GM12878 (cell line): ENCODE results near the gene CDPF1.

Experiments
- CREM ChIP-seq: IDR thresholded peaks from 2 replicates; pipeline ENCODE4 v1.6.1; 2014; ENCODE audit warnings: antibody characterized with exemption, low read depth
- EGR1 ChIP-seq, 2 experiments: IDR thresholded peaks; 1 replicate in 1 of 2; 2 replicates in 1 of 2; pipeline ENCODE4 v1.6.1; 2011 to 2012; ENCODE audit warnings: low read depth in 2 of 2, low read length in 2 of 2, borderline replicate concordance in 1 of 2, mild to moderate bottlenecking in 1 of 2, moderate library complexity in 1 of 2
- FOS ChIP-seq: IDR thresholded peaks from 3 replicates; pipeline ENCODE4 v1.6.1; 2011; ENCODE audit warnings: borderline replicate concordance; ENCODE audit not compliant: insufficient read length; ENCODE audit errors: extremely low read depth
- POLR2A ChIP-seq: IDR thresholded peaks from 2 replicates; pipeline ENCODE4 v1.6.1; 2011; ENCODE audit warnings: low read depth, mild to moderate bottlenecking, low read length
- TAF1 ChIP-seq: IDR thresholded peaks from 2 replicates; pipeline ENCODE4 v1.6.1; 2011; ENCODE audit warnings: mild to moderate bottlenecking, low read depth, low read length, borderline replicate concordance
- TCF7 ChIP-seq: IDR thresholded peaks from 2 replicates; pipeline ENCODE4 v1.6.1; 2014; ENCODE audit warnings: antibody characterized with exemption, borderline replicate concordance
- TF ChIP-seq, protein P1 (sequence below), 3 experiments: IDR thresholded peaks in 2 of 3; conservative IDR thresholded peaks in 1 of 3; 2 replicates each; pipeline ENCODE4 v1.5.1; 2011; ENCODE audit warnings: low read depth in 3 of 3, low read length in 3 of 3, mild to moderate bottlenecking in 3 of 3, control low read depth in 2 of 3, moderate library complexity in 2 of 3, inconsistent platforms in 1 of 3, mixed read lengths in 1 of 3; ENCODE audit not compliant: control insufficient read depth in 2 of 3, insufficient read depth in 1 of 3; ENCODE audit errors: extremely low read depth in 1 of 3
- TF ChIP-seq, protein P2 (sequence below): IDR thresholded peaks from 2 replicates; pipeline ENCODE4 v1.6.1; 2012; ENCODE audit warnings: low read length, inconsistent platforms

DNA sequence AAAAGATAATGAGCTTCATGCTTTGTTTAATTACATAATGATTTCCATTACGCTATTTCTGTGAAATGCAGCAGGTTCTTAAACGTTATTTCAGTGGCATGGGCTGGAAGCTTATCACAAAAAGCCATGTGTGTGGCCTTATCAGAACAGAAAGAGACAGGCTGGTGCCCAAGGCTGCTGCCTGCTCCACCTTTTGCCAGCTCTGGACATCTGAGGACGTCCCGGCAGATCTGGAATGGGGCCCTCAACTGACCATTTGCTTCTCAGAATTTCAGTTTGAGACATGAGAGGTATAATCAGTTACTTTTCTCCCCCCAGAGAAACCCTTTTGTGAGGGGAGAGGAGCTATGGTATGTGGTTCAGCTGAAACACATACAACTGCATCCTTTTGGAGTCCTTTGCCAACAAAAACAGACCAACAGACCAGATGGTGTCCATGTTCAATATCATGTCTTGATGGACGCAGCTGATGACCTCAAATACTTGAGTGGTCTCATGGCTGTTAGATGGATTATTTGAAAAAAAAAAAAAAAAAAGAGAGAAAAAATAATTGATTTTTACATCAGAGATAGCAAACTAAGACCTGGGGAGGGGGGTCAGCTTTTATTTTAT is 8.6 kb downstream of the CDPF1 start:
- TF ChIP-seq POLR2A (no peak), EGR1 (IDR thresholded peaks at IDR 0.05; ENCODE audit: borderline replicate concordance in 1 of 2, low read depth in 2 of 2, low read length in 2 of 2) (no peak), FOS (no peak), TAF1 (no peak), TCF7 (no peak), CREM (no peak)
- TF ChIP-seq, protein P1, sequence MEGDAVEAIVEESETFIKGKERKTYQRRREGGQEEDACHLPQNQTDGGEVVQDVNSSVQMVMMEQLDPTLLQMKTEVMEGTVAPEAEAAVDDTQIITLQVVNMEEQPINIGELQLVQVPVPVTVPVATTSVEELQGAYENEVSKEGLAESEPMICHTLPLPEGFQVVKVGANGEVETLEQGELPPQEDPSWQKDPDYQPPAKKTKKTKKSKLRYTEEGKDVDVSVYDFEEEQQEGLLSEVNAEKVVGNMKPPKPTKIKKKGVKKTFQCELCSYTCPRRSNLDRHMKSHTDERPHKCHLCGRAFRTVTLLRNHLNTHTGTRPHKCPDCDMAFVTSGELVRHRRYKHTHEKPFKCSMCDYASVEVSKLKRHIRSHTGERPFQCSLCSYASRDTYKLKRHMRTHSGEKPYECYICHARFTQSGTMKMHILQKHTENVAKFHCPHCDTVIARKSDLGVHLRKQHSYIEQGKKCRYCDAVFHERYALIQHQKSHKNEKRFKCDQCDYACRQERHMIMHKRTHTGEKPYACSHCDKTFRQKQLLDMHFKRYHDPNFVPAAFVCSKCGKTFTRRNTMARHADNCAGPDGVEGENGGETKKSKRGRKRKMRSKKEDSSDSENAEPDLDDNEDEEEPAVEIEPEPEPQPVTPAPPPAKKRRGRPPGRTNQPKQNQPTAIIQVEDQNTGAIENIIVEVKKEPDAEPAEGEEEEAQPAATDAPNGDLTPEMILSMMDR (IDR thresholded peaks at IDR 0.05 in 2 of 3, conservative IDR thresholded peaks at IDR 0.05 in 1 of 3; ENCODE audit: control insufficient read depth in 2 of 3, extremely low read depth in 1 of 3, insufficient read depth in 1 of 3, low read depth in 3 of 3, low read length in 3 of 3): no peak
- TF ChIP-seq, protein P2, sequence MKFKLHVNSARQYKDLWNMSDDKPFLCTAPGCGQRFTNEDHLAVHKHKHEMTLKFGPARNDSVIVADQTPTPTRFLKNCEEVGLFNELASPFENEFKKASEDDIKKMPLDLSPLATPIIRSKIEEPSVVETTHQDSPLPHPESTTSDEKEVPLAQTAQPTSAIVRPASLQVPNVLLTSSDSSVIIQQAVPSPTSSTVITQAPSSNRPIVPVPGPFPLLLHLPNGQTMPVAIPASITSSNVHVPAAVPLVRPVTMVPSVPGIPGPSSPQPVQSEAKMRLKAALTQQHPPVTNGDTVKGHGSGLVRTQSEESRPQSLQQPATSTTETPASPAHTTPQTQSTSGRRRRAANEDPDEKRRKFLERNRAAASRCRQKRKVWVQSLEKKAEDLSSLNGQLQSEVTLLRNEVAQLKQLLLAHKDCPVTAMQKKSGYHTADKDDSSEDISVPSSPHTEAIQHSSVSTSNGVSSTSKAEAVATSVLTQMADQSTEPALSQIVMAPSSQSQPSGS: no peak
